Liver (tissue), 9 donors: ENCODE results near the gene CAPN1. TPM values are rescaled to one million over a fixed set of nuclear protein-coding genes. Genes with fewer than 3 reads are reported as not detected.

Experiments used
- DNase-seq: peaks from one replicate; pipeline ENCODE4 v3.0.0-alpha.2; 2017; ENCODE audit warnings: low spot score
- H3K27ac ChIP-seq, 2 donors: one replicate each; pipeline ENCODE4 v1.7.0; 2013; ENCODE audit warnings: inconsistent platforms in 2 of 2, low read length in 2 of 2, control low read depth in 1 of 2, low read depth in 1 of 2, mild to moderate bottlenecking in 1 of 2
- H3K27me3 ChIP-seq, 4 donors: one replicate each; pipeline versions ENCODE4 v1.6.1 to v1.7.0; 2013; ENCODE audit warnings: low read length in 3 of 4, inconsistent platforms in 1 of 4, mild to moderate bottlenecking in 1 of 4, moderate library complexity in 1 of 4; ENCODE audit not compliant: control insufficient read depth in 4 of 4, insufficient read depth in 4 of 4
- H3K36me3 ChIP-seq, 4 donors: one replicate each; pipeline versions ENCODE4 v1.6.1 to v1.7.0; 2013; ENCODE audit warnings: low read length in 3 of 4, mild to moderate bottlenecking in 3 of 4, low read depth in 1 of 4, moderate library complexity in 1 of 4; ENCODE audit not compliant: control insufficient read depth in 4 of 4, insufficient read depth in 3 of 4
- H3K4me1 ChIP-seq, 4 donors: one replicate each; pipeline versions ENCODE4 v1.6.1 to v1.7.0; 2013; ENCODE audit warnings: low read length in 3 of 4, mild to moderate bottlenecking in 3 of 4, moderate library complexity in 1 of 4; ENCODE audit not compliant: control insufficient read depth in 4 of 4, insufficient read depth in 4 of 4
- H3K4me3 ChIP-seq, 3 donors: one replicate each; pipeline versions ENCODE4 v1.6.1 to v1.7.0; 2013; ENCODE audit warnings: low read length in 3 of 3, control low read depth in 1 of 3, low read depth in 1 of 3, mild to moderate bottlenecking in 1 of 3
- H3K9ac ChIP-seq, 2 donors: one replicate each; pipeline ENCODE4 v1.7.0; 2013; ENCODE audit warnings: low read length in 2 of 2, mild to moderate bottlenecking in 2 of 2, moderate library complexity in 2 of 2, control low read depth in 1 of 2, low read depth in 1 of 2
- H3K9me3 ChIP-seq, 4 donors: one replicate each; pipeline versions ENCODE4 v1.6.1 to v1.7.0; 2013; ENCODE audit warnings: low read length in 3 of 4; ENCODE audit not compliant: control insufficient read depth in 4 of 4
- EGR1 ChIP-seq, 2 donors: IDR thresholded peaks; 2 replicates each; pipeline ENCODE4 v1.6.1; 2016 to 2018; ENCODE audit warnings: antibody characterized with exemption in 2 of 2, low read depth in 2 of 2
- FOXA1 ChIP-seq: IDR thresholded peaks from 2 replicates; pipeline ENCODE4 v1.6.1; 2016; ENCODE audit warnings: antibody characterized with exemption
- FOXA2 ChIP-seq: IDR thresholded peaks from 2 replicates; pipeline ENCODE4 v1.6.1; 2016; ENCODE audit warnings: antibody characterized with exemption
- GABPA ChIP-seq, 2 donors: IDR thresholded peaks in 1 of 2; conservative IDR thresholded peaks in 1 of 2; 2 replicates each; pipeline ENCODE4 v1.6.1; 2016; ENCODE audit warnings: antibody characterized with exemption in 2 of 2, mild to moderate bottlenecking in 1 of 2, moderate library complexity in 1 of 2
- HNF4G ChIP-seq: IDR thresholded peaks from 2 replicates; pipeline ENCODE4 v1.6.1; 2016; ENCODE audit warnings: antibody characterized with exemption
- JUND ChIP-seq, 2 donors: IDR thresholded peaks; 2 replicates each; pipeline ENCODE4 v1.6.1; 2016; ENCODE audit warnings: antibody characterized with exemption in 2 of 2
- NR2F2 ChIP-seq: IDR thresholded peaks from 2 replicates; pipeline ENCODE4 v1.6.1; 2016; ENCODE audit warnings: antibody characterized with exemption
- RAD21 ChIP-seq, 2 donors: IDR thresholded peaks; 2 replicates each; pipeline ENCODE4 v1.6.1; 2016; ENCODE audit warnings: antibody characterized with exemption in 2 of 2, mild to moderate bottlenecking in 2 of 2
- RXRA ChIP-seq, 2 donors: IDR thresholded peaks; 2 replicates each; pipeline ENCODE4 v1.6.1; 2017 to 2018; ENCODE audit warnings: antibody characterized with exemption in 2 of 2, mild to moderate bottlenecking in 1 of 2
- SP1 ChIP-seq: IDR thresholded peaks from 2 replicates; pipeline ENCODE4 v1.6.1; 2018; ENCODE audit warnings: antibody characterized with exemption, mild to moderate bottlenecking
- YY1 ChIP-seq: IDR thresholded peaks from 2 replicates; pipeline ENCODE4 v1.6.1; 2016; ENCODE audit warnings: antibody characterized with exemption, mild to moderate bottlenecking
- WGBS: extraction: QIAGEN DNeasy Blood & Tissue Kit; methylation state at CpG from one replicate; pipeline ENCODE4 v1.1.7; 2013; 5-methylcytosine and 5-hydroxymethylcytosine counted together
- polyA plus RNA-seq, 2 donors: library from polyadenylated mRNA; stranded (reverse) in 1 of 2; unstranded in 1 of 2; fragments of 200-250 nt in 1 of 2; fragments of >200 nt in 1 of 2; fragmentation: Nextera tagmentation in 1 of 2; extraction: Ambion mirVana in 1 of 2; gene quantifications; one replicate each; pipeline versions ENCODE4 v1.2.1 to v1.2.3, GENCODE V29; 2013 to 2015
- total RNA-seq, 2 donors: library from RNA; depleted of rRNA; stranded (reverse); fragments of >200 nt; gene quantifications; one replicate each; pipeline ENCODE4 v1.2.3, GENCODE V29; 2014
- TF ChIP-seq, protein P1 (sequence below): IDR thresholded peaks from 2 replicates; pipeline ENCODE4 v1.6.1; 2016; ENCODE audit warnings: antibody characterized with exemption, mild to moderate bottlenecking
- TF ChIP-seq, protein P2 (sequence below): IDR thresholded peaks from 2 replicates; pipeline ENCODE4 v1.6.1; 2016; ENCODE audit warnings: antibody characterized with exemption
- TF ChIP-seq, protein P3 (sequence below): IDR thresholded peaks from 2 replicates; pipeline ENCODE4 v1.6.1; 2016; ENCODE audit warnings: antibody characterized with exemption
- TF ChIP-seq, protein P4 (sequence below): IDR thresholded peaks from 2 replicates; pipeline ENCODE4 v1.6.1; 2016; ENCODE audit warnings: antibody characterized with exemption
- TF ChIP-seq, protein P5 (sequence below): fragments of 150-350 bp; IDR thresholded peaks from 2 replicates; pipeline ENCODE4 v1.5.1; 2017; ENCODE audit warnings: improper control_type of control experiment, low read depth, low read length; ENCODE audit not compliant: missing input control
- donor health status: healthy.
- donor health status: healthy.
- donor health status: healthy.
- donor health status: healthy.
- donor health status: healthy.

CAPN1 gene
- total and polyA plus RNA-seq, 4 donors, result 39.6 to 183 (median 65.1) TPM

DNA sequence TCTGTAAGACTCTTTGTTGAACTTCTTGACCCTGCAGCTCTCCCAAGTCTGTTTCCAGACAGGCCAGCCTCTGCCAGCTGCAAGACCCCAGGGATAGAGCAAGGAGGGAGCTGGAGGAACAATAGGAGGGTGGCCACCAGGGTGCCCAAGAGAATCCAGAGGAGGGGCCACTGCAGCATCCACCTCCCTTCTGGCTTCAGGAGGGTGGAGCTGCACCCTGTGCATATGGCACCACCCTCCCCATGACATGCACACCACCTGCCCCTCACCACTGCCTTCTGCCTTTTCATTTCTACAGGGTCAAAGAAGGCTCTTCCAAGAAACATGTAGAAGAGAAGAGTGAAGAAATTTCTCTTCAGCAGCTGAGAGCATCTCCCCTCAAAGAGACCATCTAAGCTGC, 60.0 kb downstream of the CAPN1 start:
- no peaks in the 10 kb centered on the region for H3K9me3 ChIP-seq
- no peak for TF ChIP-seq RXRA (IDR thresholded peaks at IDR 0.05)
- TF ChIP-seq, protein P1, sequence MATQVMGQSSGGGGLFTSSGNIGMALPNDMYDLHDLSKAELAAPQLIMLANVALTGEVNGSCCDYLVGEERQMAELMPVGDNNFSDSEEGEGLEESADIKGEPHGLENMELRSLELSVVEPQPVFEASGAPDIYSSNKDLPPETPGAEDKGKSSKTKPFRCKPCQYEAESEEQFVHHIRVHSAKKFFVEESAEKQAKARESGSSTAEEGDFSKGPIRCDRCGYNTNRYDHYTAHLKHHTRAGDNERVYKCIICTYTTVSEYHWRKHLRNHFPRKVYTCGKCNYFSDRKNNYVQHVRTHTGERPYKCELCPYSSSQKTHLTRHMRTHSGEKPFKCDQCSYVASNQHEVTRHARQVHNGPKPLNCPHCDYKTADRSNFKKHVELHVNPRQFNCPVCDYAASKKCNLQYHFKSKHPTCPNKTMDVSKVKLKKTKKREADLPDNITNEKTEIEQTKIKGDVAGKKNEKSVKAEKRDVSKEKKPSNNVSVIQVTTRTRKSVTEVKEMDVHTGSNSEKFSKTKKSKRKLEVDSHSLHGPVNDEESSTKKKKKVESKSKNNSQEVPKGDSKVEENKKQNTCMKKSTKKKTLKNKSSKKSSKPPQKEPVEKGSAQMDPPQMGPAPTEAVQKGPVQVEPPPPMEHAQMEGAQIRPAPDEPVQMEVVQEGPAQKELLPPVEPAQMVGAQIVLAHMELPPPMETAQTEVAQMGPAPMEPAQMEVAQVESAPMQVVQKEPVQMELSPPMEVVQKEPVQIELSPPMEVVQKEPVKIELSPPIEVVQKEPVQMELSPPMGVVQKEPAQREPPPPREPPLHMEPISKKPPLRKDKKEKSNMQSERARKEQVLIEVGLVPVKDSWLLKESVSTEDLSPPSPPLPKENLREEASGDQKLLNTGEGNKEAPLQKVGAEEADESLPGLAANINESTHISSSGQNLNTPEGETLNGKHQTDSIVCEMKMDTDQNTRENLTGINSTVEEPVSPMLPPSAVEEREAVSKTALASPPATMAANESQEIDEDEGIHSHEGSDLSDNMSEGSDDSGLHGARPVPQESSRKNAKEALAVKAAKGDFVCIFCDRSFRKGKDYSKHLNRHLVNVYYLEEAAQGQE, result no peak
- no peak for TF ChIP-seq JUND (IDR thresholded peaks at IDR 0.05)
- no peak for TF ChIP-seq GABPA (IDR thresholded peaks at IDR 0.05 in 1 of 2, conservative IDR thresholded peaks at IDR 0.05 in 1 of 2)
- TF ChIP-seq, protein P2, sequence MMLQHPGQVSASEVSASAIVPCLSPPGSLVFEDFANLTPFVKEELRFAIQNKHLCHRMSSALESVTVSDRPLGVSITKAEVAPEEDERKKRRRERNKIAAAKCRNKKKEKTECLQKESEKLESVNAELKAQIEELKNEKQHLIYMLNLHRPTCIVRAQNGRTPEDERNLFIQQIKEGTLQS, result no peak
- no peak for TF ChIP-seq RAD21 (IDR thresholded peaks at IDR 0.05)
- no peak for TF ChIP-seq YY1
- TF ChIP-seq, protein P3, sequence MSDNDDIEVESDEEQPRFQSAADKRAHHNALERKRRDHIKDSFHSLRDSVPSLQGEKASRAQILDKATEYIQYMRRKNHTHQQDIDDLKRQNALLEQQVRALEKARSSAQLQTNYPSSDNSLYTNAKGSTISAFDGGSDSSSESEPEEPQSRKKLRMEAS, result no peak
- no peak for TF ChIP-seq NR2F2
- no peak for TF ChIP-seq EGR1 (IDR thresholded peaks at IDR 0.05; ENCODE audit: low read depth in 2 of 2)
- TF ChIP-seq, protein P4, sequence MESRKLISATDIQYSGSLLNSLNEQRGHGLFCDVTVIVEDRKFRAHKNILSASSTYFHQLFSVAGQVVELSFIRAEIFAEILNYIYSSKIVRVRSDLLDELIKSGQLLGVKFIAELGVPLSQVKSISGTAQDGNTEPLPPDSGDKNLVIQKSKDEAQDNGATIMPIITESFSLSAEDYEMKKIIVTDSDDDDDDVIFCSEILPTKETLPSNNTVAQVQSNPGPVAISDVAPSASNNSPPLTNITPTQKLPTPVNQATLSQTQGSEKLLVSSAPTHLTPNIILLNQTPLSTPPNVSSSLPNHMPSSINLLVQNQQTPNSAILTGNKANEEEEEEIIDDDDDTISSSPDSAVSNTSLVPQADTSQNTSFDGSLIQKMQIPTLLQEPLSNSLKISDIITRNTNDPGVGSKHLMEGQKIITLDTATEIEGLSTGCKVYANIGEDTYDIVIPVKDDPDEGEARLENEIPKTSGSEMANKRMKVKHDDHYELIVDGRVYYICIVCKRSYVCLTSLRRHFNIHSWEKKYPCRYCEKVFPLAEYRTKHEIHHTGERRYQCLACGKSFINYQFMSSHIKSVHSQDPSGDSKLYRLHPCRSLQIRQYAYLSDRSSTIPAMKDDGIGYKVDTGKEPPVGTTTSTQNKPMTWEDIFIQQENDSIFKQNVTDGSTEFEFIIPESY, result no peak
- no peak for TF ChIP-seq SP1
- no peak for TF ChIP-seq FOXA1
- no peaks in the 10 kb centered on the region for H3K36me3 ChIP-seq
- H3K4me3 ChIP-seq, result no peak overlapping the region
- H3K27ac ChIP-seq, result no peak overlapping the region
- no peak overlapping the region for H3K9ac ChIP-seq
- H3K27me3 ChIP-seq, result no peaks in the 10 kb centered on the region
- DNase-seq, result no peak
- H3K4me1 ChIP-seq, result peaks cover 0 to 4% (median 2%) of the 10 kb centered on the region in 4 donors

DNA sequence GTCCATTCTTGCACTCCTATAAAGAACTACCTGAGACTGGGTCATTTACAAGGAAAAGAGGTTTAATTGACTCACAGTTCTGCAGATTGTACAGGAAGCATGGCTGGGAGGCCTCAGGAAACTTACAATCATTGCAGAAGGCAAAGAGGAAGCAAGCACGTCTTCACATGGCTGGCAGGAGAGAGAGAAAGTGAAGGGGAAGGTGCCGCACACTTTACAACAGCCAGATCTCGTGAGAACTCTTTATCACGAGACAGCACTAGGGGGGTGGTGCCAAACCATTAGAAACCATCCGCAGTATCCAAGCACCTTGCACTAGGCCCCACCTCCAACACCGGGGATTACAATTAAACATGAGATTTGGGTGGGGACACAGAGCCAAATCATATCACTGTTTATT, 60.7 kb downstream of the CAPN1 start:
- peaks cover 0 to 4% (median 2%) of the 10 kb centered on the region in 4 donors for H3K4me1 ChIP-seq
- no peak for DNase-seq
- no peak overlapping the region for H3K9ac ChIP-seq
- 92% methylated on average over 6 of the region's 6 CpGs for WGBS
- no peaks in the 10 kb centered on the region for H3K36me3 ChIP-seq
- no peak overlapping the region for H3K4me3 ChIP-seq
- no peak overlapping the region for H3K27ac ChIP-seq
- H3K27me3 ChIP-seq, result no peaks in the 10 kb centered on the region
- H3K9me3 ChIP-seq, result no peaks in the 10 kb centered on the region
- TF ChIP-seq JUND (IDR thresholded peaks at IDR 0.05) (no peak), NR2F2 (no peak), RXRA (IDR thresholded peaks at IDR 0.05) (no peak), YY1 (no peak), HNF4G (no peak), FOXA2 (no peak), FOXA1 (no peak), RAD21 (IDR thresholded peaks at IDR 0.05) (no peak), GABPA (IDR thresholded peaks at IDR 0.05 in 1 of 2, conservative IDR thresholded peaks at IDR 0.05 in 1 of 2) (no peak), EGR1 (IDR thresholded peaks at IDR 0.05; ENCODE audit: low read depth in 2 of 2) (no peak), SP1 (no peak)
- TF ChIP-seq, protein P1, result no peak
- TF ChIP-seq, protein P5, sequence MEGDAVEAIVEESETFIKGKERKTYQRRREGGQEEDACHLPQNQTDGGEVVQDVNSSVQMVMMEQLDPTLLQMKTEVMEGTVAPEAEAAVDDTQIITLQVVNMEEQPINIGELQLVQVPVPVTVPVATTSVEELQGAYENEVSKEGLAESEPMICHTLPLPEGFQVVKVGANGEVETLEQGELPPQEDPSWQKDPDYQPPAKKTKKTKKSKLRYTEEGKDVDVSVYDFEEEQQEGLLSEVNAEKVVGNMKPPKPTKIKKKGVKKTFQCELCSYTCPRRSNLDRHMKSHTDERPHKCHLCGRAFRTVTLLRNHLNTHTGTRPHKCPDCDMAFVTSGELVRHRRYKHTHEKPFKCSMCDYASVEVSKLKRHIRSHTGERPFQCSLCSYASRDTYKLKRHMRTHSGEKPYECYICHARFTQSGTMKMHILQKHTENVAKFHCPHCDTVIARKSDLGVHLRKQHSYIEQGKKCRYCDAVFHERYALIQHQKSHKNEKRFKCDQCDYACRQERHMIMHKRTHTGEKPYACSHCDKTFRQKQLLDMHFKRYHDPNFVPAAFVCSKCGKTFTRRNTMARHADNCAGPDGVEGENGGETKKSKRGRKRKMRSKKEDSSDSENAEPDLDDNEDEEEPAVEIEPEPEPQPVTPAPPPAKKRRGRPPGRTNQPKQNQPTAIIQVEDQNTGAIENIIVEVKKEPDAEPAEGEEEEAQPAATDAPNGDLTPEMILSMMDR, result no peak
- TF ChIP-seq, protein P3, result no peak
- TF ChIP-seq, protein P2, result no peak
